IMR-90 (cell line): ENCODE data around the gene GJB5. TPM values are rescaled to one million over a fixed set of nuclear protein-coding genes. Genes with fewer than 3 reads are reported as not detected.

ENCODE experiments used
- ATAC-seq: fragments of 200-7000 bp; cut with Tn5 transposase; 2 replicates; pipeline ENCODE4 v1.9.1; 2020; ENCODE audit warnings: low read depth, mild to moderate bottlenecking, moderate library complexity
- BruUV-seq: library from RNA; stranded (reverse); fragments of 400-500 nt; replicated peaks from 2 replicates; lab custom pipeline; 2021; lab: Mats Ljungman, UMichigan
- CTCF ChIA-PET: fragments of 300-600 bp; formaldehyde crosslinking; extraction: SDS; loops from one replicate; lab custom pipeline; 2021; ENCODE audit warnings: antibody characterized with exemption; lab: Yijun Ruan, JAX
- POLR2A ChIA-PET: fragments of 300-600 bp; sonication (Branson Sonifier 250); formaldehyde crosslinking; loops from one replicate; lab custom pipeline; 2022; ENCODE audit warnings: antibody characterized with exemption; ENCODE audit not compliant: unreplicated experiment; lab: Charles Lee
- DNase-seq: peaks from one replicate; pipeline ENCODE4 v3.0.0; 2013
- H2AFZ ChIP-seq: replicated peaks from 2 replicates; pipeline ENCODE3; 2013; ENCODE audit warnings: low read length, mild to moderate bottlenecking; ENCODE audit not compliant: poor library complexity
- H2AK5ac ChIP-seq: 2 replicates; pipeline ENCODE4 v1.6.1; 2013; ENCODE audit warnings: low read depth, low read length, inconsistent platforms
- H2AK9ac ChIP-seq: replicated peaks from 2 replicates; pipeline ENCODE3; 2013; ENCODE audit warnings: mild to moderate bottlenecking, low read depth, low read length, moderate library complexity; ENCODE audit not compliant: poor library complexity
- H2BK120ac ChIP-seq: 2 replicates; pipeline ENCODE4 v1.6.1; 2013; ENCODE audit warnings: low read depth, low read length, inconsistent platforms
- H2BK15ac ChIP-seq: 3 replicates; pipeline ENCODE4 v1.6.1; 2013; ENCODE audit warnings: low read depth, low read length, inconsistent platforms
- H2BK20ac ChIP-seq: 2 replicates; pipeline ENCODE4 v1.6.1; 2013; ENCODE audit warnings: low read depth, mild to moderate bottlenecking, inconsistent platforms, low read length, moderate library complexity
- H2BK5ac ChIP-seq: 2 replicates; pipeline ENCODE4 v1.6.1; 2013; ENCODE audit warnings: mild to moderate bottlenecking, low read depth, low read length, inconsistent platforms; ENCODE audit not compliant: poor library complexity, severe bottlenecking
- H3K14ac ChIP-seq: replicated peaks from 2 replicates; pipeline ENCODE4 v1.6.1; 2013; ENCODE audit warnings: low read depth, low read length, inconsistent platforms
- H3K18ac ChIP-seq: 2 replicates; pipeline ENCODE4 v1.6.1; 2013; ENCODE audit warnings: low read depth, low read length, control low read depth
- H3K23ac ChIP-seq: 2 replicates; pipeline ENCODE4 v1.6.1; 2013; ENCODE audit warnings: low read depth, low read length, inconsistent platforms
- H3K27ac ChIP-seq: 2 replicates; pipeline ENCODE4 v1.5.1; 2013; ENCODE audit warnings: mild to moderate bottlenecking, control low read depth, low read length; ENCODE audit not compliant: insufficient read depth
- H3K27me3 ChIP-seq: 2 replicates; pipeline ENCODE4 v1.6.1; 2013; ENCODE audit warnings: low read length; ENCODE audit not compliant: control insufficient read depth, insufficient read depth
- H3K36me3 ChIP-seq: 2 replicates; pipeline ENCODE4 v1.6.1; 2013; ENCODE audit warnings: low read length, mixed read lengths; ENCODE audit not compliant: control insufficient read depth, insufficient read depth
- H3K4ac ChIP-seq: 2 replicates; pipeline ENCODE4 v1.6.1; 2013; ENCODE audit warnings: low read depth, low read length, inconsistent platforms
- H3K4me1 ChIP-seq: 2 replicates; pipeline ENCODE4 v1.6.1; 2013; ENCODE audit warnings: low read length, mixed read lengths; ENCODE audit not compliant: control insufficient read depth, insufficient read depth
- H3K4me2 ChIP-seq: 2 replicates; pipeline ENCODE4 v1.6.1; 2013; ENCODE audit warnings: low read depth, mild to moderate bottlenecking, control low read depth, low read length, moderate library complexity
- H3K4me3 ChIP-seq: 2 replicates; pipeline ENCODE4 v1.5.1; 2013; ENCODE audit warnings: low read depth, mild to moderate bottlenecking, control low read depth, low read length, moderate library complexity; ENCODE audit not compliant: insufficient read depth
- H3K56ac ChIP-seq: 2 replicates; pipeline ENCODE4 v1.6.1; 2013; ENCODE audit warnings: low read length, inconsistent platforms; ENCODE audit not compliant: insufficient read depth; ENCODE audit errors: extremely low read depth
- H3K79me1 ChIP-seq, 2 experiments: 2 replicates each; pipeline ENCODE4 v1.6.1; 2013; ENCODE audit warnings: low read length in 2 of 2, inconsistent platforms in 1 of 2, low read depth in 1 of 2
- H3K9ac ChIP-seq: 2 replicates; pipeline ENCODE4 v1.6.1; 2013; ENCODE audit warnings: low read depth, low read length, control low read depth
- H3K9me1 ChIP-seq: 2 replicates; pipeline ENCODE4 v1.6.1; 2013; ENCODE audit warnings: low read length, inconsistent platforms; ENCODE audit not compliant: insufficient read depth
- H3K9me3 ChIP-seq: 2 replicates; pipeline ENCODE4 v1.6.1; 2013; ENCODE audit warnings: low read length; ENCODE audit not compliant: control insufficient read depth, insufficient read depth
- H4K20me1 ChIP-seq: 2 replicates; pipeline ENCODE4 v1.6.1; 2013; ENCODE audit warnings: low read length, inconsistent platforms; ENCODE audit not compliant: insufficient read depth
- H4K5ac ChIP-seq: 2 replicates; pipeline ENCODE4 v1.6.1; 2013; ENCODE audit warnings: mild to moderate bottlenecking, low read depth, low read length, control low read depth
- H4K8ac ChIP-seq, 2 experiments: 2 replicates each; pipeline ENCODE4 v1.6.1; 2013; ENCODE audit warnings: low read depth in 2 of 2, low read length in 2 of 2, control low read depth in 1 of 2, inconsistent platforms in 1 of 2
- H4K91ac ChIP-seq: 2 replicates; pipeline ENCODE4 v1.6.1; 2013; ENCODE audit warnings: low read depth, low read length, inconsistent platforms; ENCODE audit not compliant: insufficient read depth
- BHLHE40 ChIP-seq: fragments of 150-350 bp; IDR thresholded peaks from 2 replicates; pipeline ENCODE4 v1.6.1; 2016; ENCODE audit warnings: mild to moderate bottlenecking, low read depth, low read length
- CEBPB ChIP-seq: IDR thresholded peaks from 2 replicates; pipeline ENCODE4 v1.6.1; 2012; ENCODE audit warnings: low read depth, low read length, improper control_type of control experiment
- CHD1 ChIP-seq: IDR thresholded peaks from 2 replicates; pipeline ENCODE4 v1.6.1; 2012; ENCODE audit warnings: low read depth, low read length, improper control_type of control experiment
- CTCF ChIP-seq: conservative IDR thresholded peaks from 2 replicates; pipeline ENCODE4 v1.5.1; 2012; ENCODE audit warnings: mild to moderate bottlenecking, low read depth, low read length, improper control_type of control experiment
- ELK1 ChIP-seq: fragments of 150-350 bp; IDR thresholded peaks from 2 replicates; pipeline ENCODE4 v1.6.1; 2016; ENCODE audit warnings: low read depth, mild to moderate bottlenecking, low read length, moderate library complexity, borderline replicate concordance
- FOS ChIP-seq: fragments of 150-350 bp; IDR thresholded peaks from 2 replicates; pipeline ENCODE4 v1.6.1; 2016; ENCODE audit warnings: low read depth, low read length
- MAFK ChIP-seq: IDR thresholded peaks from 2 replicates; pipeline ENCODE4 v1.6.1; 2012; ENCODE audit warnings: low read depth, low read length, improper control_type of control experiment
- MAZ ChIP-seq: IDR thresholded peaks from 2 replicates; pipeline ENCODE4 v1.6.1; 2012; ENCODE audit warnings: low read depth, mild to moderate bottlenecking, low read length, improper control_type of control experiment, moderate library complexity, borderline replicate concordance
- MXI1 ChIP-seq: IDR thresholded peaks from 2 replicates; pipeline ENCODE4 v1.6.1; 2012; ENCODE audit warnings: low read depth, mild to moderate bottlenecking, low read length, moderate library complexity, borderline replicate concordance
- NFE2L2 ChIP-seq: fragments of 150-350 bp; IDR thresholded peaks from 2 replicates; pipeline ENCODE4 v1.6.1; 2016; ENCODE audit warnings: low read depth, mild to moderate bottlenecking, low read length
- POLR2A ChIP-seq: IDR thresholded peaks from 2 replicates; pipeline ENCODE4 v1.6.1; 2012; ENCODE audit warnings: mild to moderate bottlenecking, low read depth, low read length
- RAD21 ChIP-seq: IDR thresholded peaks from 2 replicates; pipeline ENCODE4 v1.6.1; 2012; ENCODE audit warnings: low read length, improper control_type of control experiment
- RCOR1 ChIP-seq: IDR thresholded peaks from 2 replicates; pipeline ENCODE4 v1.6.1; 2012; ENCODE audit warnings: mild to moderate bottlenecking, low read length, improper control_type of control experiment; ENCODE audit not compliant: insufficient replicate concordance
- RFX5 ChIP-seq: IDR thresholded peaks from 2 replicates; pipeline ENCODE4 v1.8.0; 2012; ENCODE audit warnings: low read depth, mild to moderate bottlenecking, low read length, moderate library complexity
- SMC3 ChIP-seq: fragments of 150-350 bp; IDR thresholded peaks from 2 replicates; pipeline ENCODE4 v1.6.1; 2016; ENCODE audit warnings: low read depth, mild to moderate bottlenecking, antibody characterized with exemption, low read length, moderate library complexity
- USF2 ChIP-seq: fragments of 150-350 bp; IDR thresholded peaks from 2 replicates; pipeline ENCODE4 v1.6.1; 2017; ENCODE audit warnings: mild to moderate bottlenecking, antibody characterized with exemption, low read length, low read depth
- WGBS, 2 experiments: methylation state at CpG; one replicate each; pipeline versions ENCODE4 v1.1.5 to v1.1.7; 2013; ENCODE audit warnings: missing lambda C conversion rate in 2 of 2; ENCODE audit not compliant: insufficient read length in 1 of 2; ENCODE audit errors: extremely low coverage in 2 of 2; 5-methylcytosine and 5-hydroxymethylcytosine counted together
- dilution Hi-C: fragments of 300-500 bp; cut with HindIII; formaldehyde crosslinking; loops from one replicate; pipeline ENCODE4 v1.14.3; 2018; ENCODE audit warnings: low sequenced_read_pairs; ENCODE audit not compliant: unreplicated experiment
- in situ Hi-C: fragments of 300-500 bp; cut with MboI; formaldehyde crosslinking; loops from 3 replicates; pipeline ENCODE4 v1.14.3; 2019; ENCODE audit warnings: low sequenced_read_pairs, inconsistent platforms, mixed read lengths
- intact Hi-C: fragments of 100-400 bp; cut with micrococcal nuclease; formaldehyde crosslinking; loops from 2 replicates; pipeline ENCODE4 v1.10.0; 2022
- polyA plus RNA-seq, 3 experiments: library from polyadenylated mRNA; depleted of rRNA; stranded (reverse); fragments of >200 nt; gene quantifications; 2 replicates each; pipeline ENCODE4 v1.2.3, GENCODE V29; 2012; ENCODE audit warnings: low replicate concordance in 1 of 3
- total RNA-seq: library from RNA; depleted of rRNA; stranded (reverse); fragments of >200 nt; gene quantifications from 2 replicates; pipeline ENCODE4 v1.2.3, GENCODE V29; 2012

Gene GJB5
- total and polyA plus RNA-seq, 2 of the 4 experiments (the other 2 are of a cell fraction) = 0.10 TPM; not detected in 1

- Histone ChIP-seq H3K18ac (no peak overlapping the region), H3K4ac (no peak overlapping the region), H3K36me3 (no peaks in the 10 kb centered on the region), H3K4me2 (no peak overlapping the region), H2AK5ac (no peak overlapping the region), H3K14ac (no peak overlapping the region), H2BK15ac (no peak overlapping the region), H4K8ac (no peak overlapping the region), H4K5ac (no peak overlapping the region), H3K9ac (no peak overlapping the region), H2BK5ac (no peak overlapping the region), H3K9me3 (no peaks in the 10 kb centered on the region), H3K27me3 (no peaks in the 10 kb centered on the region; the same call in none of the 2 replicates), H3K9me1 (no peaks in the 10 kb centered on the region), H3K27ac (no peak overlapping the region), H3K56ac (no peak overlapping the region), H3K79me1 (no peaks in the 10 kb centered on the region), H3K4me3 (no peak overlapping the region), H4K20me1 (no peaks in the 10 kb centered on the region), H2AFZ (no peak overlapping the region), H4K91ac (no peak overlapping the region), H2BK20ac (no peak overlapping the region), H2BK120ac (no peak overlapping the region), H3K4me1 (no peaks in the 10 kb centered on the region), H2AK9ac (no peak overlapping the region), H3K23ac (no peak overlapping the region)
- in situ Hi-C loops = no loop called here
- ChIA-PET CTCF (no interaction called here), POLR2A (no interaction called here)
- dilution Hi-C loops = no loop called here
- 17% methylated on average over 1 of the region's 13 CpGs; no CpG with 5 or more reads in 1 of the 2 experiments for WGBS, 2 experiments
- TF ChIP-seq RFX5 (no peak), POLR2A (no peak), BHLHE40 (no peak), ELK1 (no peak), MAFK (no peak), RAD21 (no peak), CEBPB (no peak), FOS (no peak), SMC3 (no peak), CHD1 (no peak), NFE2L2 (no peak), CTCF (no peak), MAZ (no peak), USF2 (no peak), MXI1 (no peak), RCOR1 (no peak)
- no peak for DNase-seq
- no peak for ATAC-seq
- BruUV-seq = no TSS peak
- intact Hi-C loops = no loop called here
Observed at GRCh38 chr1:34761776-34762307, 7.0 kb downstream of the GJB5 start.
